Measurements from ENCODE around the gene PARD3. TPM values are rescaled to one million over a fixed set of nuclear protein-coding genes. Genes with fewer than 3 reads are reported as not detected.
"Not testable (repeated sequence)": the region's sequence is repeated elsewhere in the genome, so short reads cannot be mapped to it uniquely, and the experiment has no call there.

Gene PARD3
- total RNA-seq, 3 donors from 2014 or later (not counting 1 experiment from before 2014, with no cell fraction given) = 0.14 to 0.49 (median 0.38) TPM

GRCh38 chr10:34711500-34711899 is 103.6 kb downstream of the PARD3 start:
- Histone ChIP-seq H3K36me3 (ENCODE audit: control insufficient read depth, insufficient read depth, low read length) (no peaks in the 10 kb centered on the region), H3K9me3 (ENCODE audit: control insufficient read depth, insufficient read depth, low read length) (no peaks in the 10 kb centered on the region), H3K27ac (ENCODE audit: low read length) (no peak overlapping the region), H3K27me3 (ENCODE audit: control insufficient read depth, insufficient read depth, low read length) (no peaks in the 10 kb centered on the region), H3K4me1 (ENCODE audit: control insufficient read depth, insufficient read depth, low read length) (no peaks in the 10 kb centered on the region), H3K4me3 (ENCODE audit: low read length) (no peak overlapping the region)
- ATAC-seq = no peak
- intact Hi-C loops (cut with micrococcal nuclease) = no loop called here
- H3K27me3 Mint-ChIP-seq (ENCODE audit: low read depth in 2 of 2) = peaks cover 4 to 18% of the 10 kb centered on the region in 2 donors
- WGBS (ENCODE audit: insufficient coverage) = 73% methylated on average over 2 of the region's 3 CpGs
- no peaks in the 10 kb centered on the region for H3K4me1 Mint-ChIP-seq
- no peak overlapping the region for H3K4me3 Mint-ChIP-seq
- TF ChIP-seq CTCF (IDR thresholded peaks at IDR 0.05) = no peak
- DNase-seq = no peak
- no peaks in the 10 kb centered on the region for H3K9me3 Mint-ChIP-seq
- no peaks in the 10 kb centered on the region for H3K36me3 Mint-ChIP-seq
- H3K27ac Mint-ChIP-seq = no peak overlapping the region

GRCh38 chr10:34710391-34710751 is 104.7 kb downstream of the PARD3 start:
- Mint-ChIP-seq H3K4me3 (no peak overlapping the region), H3K9me3 (no peaks in the 10 kb centered on the region), H3K27me3 (ENCODE audit: low read depth in 2 of 2) (peaks cover 7 to 18% of the 10 kb centered on the region in 2 donors), H3K36me3 (no peaks in the 10 kb centered on the region), H3K4me1 (peaks cover 0 to 5% of the 10 kb centered on the region in 2 donors), H3K27ac (no peak overlapping the region)
- Histone ChIP-seq H3K9me3 (ENCODE audit: control insufficient read depth, insufficient read depth, low read length) (no peaks in the 10 kb centered on the region), H3K4me1 (ENCODE audit: control insufficient read depth, insufficient read depth, low read length) (no peaks in the 10 kb centered on the region), H3K36me3 (ENCODE audit: control insufficient read depth, insufficient read depth, low read length) (no peaks in the 10 kb centered on the region), H3K27me3 (ENCODE audit: control insufficient read depth, insufficient read depth, low read length) (no peaks in the 10 kb centered on the region), H3K4me3 (ENCODE audit: low read length) (no peak overlapping the region), H3K27ac (ENCODE audit: low read length) (no peak overlapping the region)
- TF ChIP-seq CTCF (IDR thresholded peaks at IDR 0.05) = no peak
- DNase-seq (no peak), ATAC-seq (no peak)
- WGBS (ENCODE audit: insufficient coverage) = 95% methylated on average over 4 of the region's 4 CpGs
- intact Hi-C loops (cut with micrococcal nuclease) = no loop called here

- WGBS (ENCODE audit: insufficient coverage) = 94% methylated on average over 5 of the region's 8 CpGs
- no peaks in the 10 kb centered on the region for H3K36me3 Mint-ChIP-seq
- H3K27me3 Mint-ChIP-seq (ENCODE audit: low read depth in 2 of 2) = peaks cover 7 to 18% of the 10 kb centered on the region in 2 donors
- no peak for DNase-seq
- H3K4me3 Mint-ChIP-seq = no peak overlapping the region
- no peaks in the 10 kb centered on the region for H3K27me3 ChIP-seq (ENCODE audit: control insufficient read depth, insufficient read depth, low read length)
- no peaks in the 10 kb centered on the region for H3K9me3 Mint-ChIP-seq
- ATAC-seq = no peak
- no peak overlapping the region for H3K4me3 ChIP-seq (ENCODE audit: low read length)
- intact Hi-C loops (cut with micrococcal nuclease) = no loop called here
- H3K4me1 ChIP-seq (ENCODE audit: control insufficient read depth, insufficient read depth, low read length) = no peaks in the 10 kb centered on the region
- H3K4me1 Mint-ChIP-seq = peaks cover 0 to 5% of the 10 kb centered on the region in 2 donors
- no peak for TF ChIP-seq CTCF (IDR thresholded peaks at IDR 0.05)
- H3K27ac Mint-ChIP-seq = no peak overlapping the region
- H3K9me3 ChIP-seq (ENCODE audit: control insufficient read depth, insufficient read depth, low read length) = no peaks in the 10 kb centered on the region
- no peaks in the 10 kb centered on the region for H3K36me3 ChIP-seq (ENCODE audit: control insufficient read depth, insufficient read depth, low read length)
- no peak overlapping the region for H3K27ac ChIP-seq (ENCODE audit: low read length)
Observed at GRCh38 chr10:34709637-34710390, 105.3 kb downstream of the PARD3 start.

- no peak overlapping the region for H3K4me3 ChIP-seq (ENCODE audit: low read length)
- H3K27me3 Mint-ChIP-seq (ENCODE audit: low read depth in 2 of 2) = peaks cover 9 to 18% of the 10 kb centered on the region in 2 donors
- no peaks in the 10 kb centered on the region for H3K36me3 ChIP-seq (ENCODE audit: control insufficient read depth, insufficient read depth, low read length)
- H3K27ac Mint-ChIP-seq = no peak overlapping the region
- H3K9me3 Mint-ChIP-seq = no peaks in the 10 kb centered on the region
- H3K4me1 ChIP-seq (ENCODE audit: control insufficient read depth, insufficient read depth, low read length) = no peaks in the 10 kb centered on the region
- H3K27ac ChIP-seq (ENCODE audit: low read length) = no peak overlapping the region
- no peaks in the 10 kb centered on the region for H3K9me3 ChIP-seq (ENCODE audit: control insufficient read depth, insufficient read depth, low read length)
- no peaks in the 10 kb centered on the region for H3K27me3 ChIP-seq (ENCODE audit: control insufficient read depth, insufficient read depth, low read length)
- 84% methylated on average over 1 of the region's 1 CpG for WGBS (ENCODE audit: insufficient coverage)
- TF ChIP-seq CTCF (IDR thresholded peaks at IDR 0.05) = no peak
- ATAC-seq (no peak), DNase-seq (no peak)
- intact Hi-C loops (cut with micrococcal nuclease) = no loop called here
- peaks cover 0 to 5% of the 10 kb centered on the region in 2 donors for H3K4me1 Mint-ChIP-seq
- H3K4me3 Mint-ChIP-seq = no peak overlapping the region
- no peaks in the 10 kb centered on the region for H3K36me3 Mint-ChIP-seq
Observed at GRCh38 chr10:34707656-34708055, 107.4 kb downstream of the PARD3 start.

GRCh38 chr10:34706992-34707391 is 108.1 kb downstream of the PARD3 start:
- H3K4me3 Mint-ChIP-seq; H3K27me3 ChIP-seq (ENCODE audit: control insufficient read depth, insufficient read depth, low read length); ATAC-seq; DNase-seq; H3K4me1 ChIP-seq (ENCODE audit: control insufficient read depth, insufficient read depth, low read length); H3K9me3 ChIP-seq (ENCODE audit: control insufficient read depth, insufficient read depth, low read length); H3K9me3 Mint-ChIP-seq; H3K27ac Mint-ChIP-seq; intact Hi-C loops (cut with micrococcal nuclease); H3K4me3 ChIP-seq (ENCODE audit: low read length); H3K4me1 Mint-ChIP-seq; H3K36me3 Mint-ChIP-seq; H3K27ac ChIP-seq (ENCODE audit: low read length); H3K36me3 ChIP-seq (ENCODE audit: control insufficient read depth, insufficient read depth, low read length): not testable (repeated sequence)
- H3K27me3 Mint-ChIP-seq (ENCODE audit: low read depth in 2 of 2) = peaks cover 10 to 18% of the 10 kb centered on the region in 2 donors
- 89% methylated on average over 4 of the region's 4 CpGs for WGBS (ENCODE audit: insufficient coverage)
